Trophoblast cell (in vitro differentiated cells and primary cell): ENCODE data around the gene TBXAS1.

ENCODE experiments used
- DNase-seq, 2 donors: peaks; one replicate each; pipeline ENCODE4 v3.0.0-alpha.2; 2016
- H2AFZ ChIP-seq: 2 replicates; pipeline ENCODE4 v1.6.1; 2013; ENCODE audit warnings: low read length, moderate library complexity, mild to moderate bottlenecking; ENCODE audit not compliant: insufficient read depth, poor library complexity
- H2AK5ac ChIP-seq: 2 replicates; pipeline ENCODE4 v1.6.1; 2013; ENCODE audit warnings: mild to moderate bottlenecking, low read length
- H2BK120ac ChIP-seq: 2 replicates; pipeline ENCODE4 v1.6.1; 2013; ENCODE audit warnings: low read length, mild to moderate bottlenecking, moderate library complexity; ENCODE audit not compliant: insufficient read depth, poor library complexity
- H2BK12ac ChIP-seq: 2 replicates; pipeline ENCODE4 v1.6.1; 2013; ENCODE audit warnings: mild to moderate bottlenecking, low read length, moderate library complexity
- H2BK5ac ChIP-seq: 2 replicates; pipeline ENCODE4 v1.6.1; 2013; ENCODE audit warnings: low read length, low read depth, moderate library complexity, mild to moderate bottlenecking; ENCODE audit not compliant: poor library complexity
- H3K14ac ChIP-seq: 2 replicates; pipeline ENCODE4 v1.6.1; 2013; ENCODE audit warnings: mild to moderate bottlenecking, low read length
- H3K18ac ChIP-seq: 2 replicates; pipeline ENCODE4 v1.6.1; 2013; ENCODE audit warnings: mild to moderate bottlenecking, low read length
- H3K23ac ChIP-seq: 2 replicates; pipeline ENCODE4 v1.6.1; 2013; ENCODE audit warnings: low read length
- H3K27ac ChIP-seq: 2 replicates; pipeline ENCODE4 v1.5.1; 2013; ENCODE audit warnings: low read depth, mild to moderate bottlenecking, inconsistent platforms, low read length, moderate library complexity
- H3K27me3 ChIP-seq: 2 replicates; pipeline ENCODE4 v1.6.1; 2013; ENCODE audit warnings: inconsistent platforms, mild to moderate bottlenecking, low read length, moderate library complexity; ENCODE audit not compliant: insufficient read depth
- H3K36me3 ChIP-seq, 2 experiments: 1 replicate in 1 of 2; 2 replicates in 1 of 2; pipeline ENCODE4 v1.6.1; 2013; ENCODE audit warnings: low read length in 2 of 2, mild to moderate bottlenecking in 2 of 2, moderate library complexity in 1 of 2; ENCODE audit not compliant: insufficient read depth in 2 of 2, control insufficient read depth in 1 of 2
- H3K4ac ChIP-seq: 2 replicates; pipeline ENCODE4 v1.6.1; 2013; ENCODE audit warnings: low read depth, mild to moderate bottlenecking, low read length, moderate library complexity
- H3K4me1 ChIP-seq, 2 experiments: 1 replicate in 1 of 2; 2 replicates in 1 of 2; pipeline ENCODE4 v1.6.1; 2013; ENCODE audit warnings: low read length in 2 of 2, mild to moderate bottlenecking in 2 of 2, moderate library complexity in 1 of 2; ENCODE audit not compliant: insufficient read depth in 2 of 2, control insufficient read depth in 1 of 2
- H3K4me2 ChIP-seq: 2 replicates; pipeline ENCODE4 v1.6.1; 2013; ENCODE audit warnings: inconsistent platforms, mild to moderate bottlenecking, low read length, moderate library complexity
- H3K4me3 ChIP-seq: 2 replicates; pipeline ENCODE4 v1.5.1; 2013; ENCODE audit warnings: mild to moderate bottlenecking, low read depth, low read length, inconsistent platforms
- H3K79me1 ChIP-seq: one replicate; pipeline ENCODE4 v1.6.1; 2013; ENCODE audit warnings: low read length
- H3K79me2 ChIP-seq: 2 replicates; pipeline ENCODE4 v1.6.1; 2013; ENCODE audit warnings: low read length, mild to moderate bottlenecking; ENCODE audit not compliant: control insufficient read depth, insufficient read depth, poor library complexity
- H3K9ac ChIP-seq: 2 replicates; pipeline ENCODE4 v1.6.1; 2013; ENCODE audit warnings: mild to moderate bottlenecking, low read length
- H3K9me3 ChIP-seq: 2 replicates; pipeline ENCODE4 v1.6.1; 2013; ENCODE audit warnings: low read depth, mild to moderate bottlenecking, control low read depth, inconsistent platforms, low read length; ENCODE audit not compliant: insufficient read depth
- H4K12ac ChIP-seq: 2 replicates; pipeline ENCODE4 v1.6.1; 2013; ENCODE audit warnings: low read depth, mild to moderate bottlenecking, low read length, moderate library complexity
- H4K8ac ChIP-seq: 2 replicates; pipeline ENCODE4 v1.6.1; 2013; ENCODE audit warnings: low read depth, mild to moderate bottlenecking, low read length, moderate library complexity
- H4K91ac ChIP-seq: one replicate; pipeline ENCODE4 v1.6.1; 2013; ENCODE audit warnings: low read depth, mild to moderate bottlenecking, low read length, moderate library complexity
- WGBS: extraction: QIAGEN DNeasy Blood & Tissue Kit; methylation state at CpG from one replicate; pipeline ENCODE4 v1.1.7; 2013; ENCODE audit warnings: missing lambda C conversion rate; ENCODE audit not compliant: insufficient read length, insufficient coverage; ENCODE audit errors: extremely low coverage; 5-methylcytosine and 5-hydroxymethylcytosine counted together

Gene TBXAS1

DNA sequence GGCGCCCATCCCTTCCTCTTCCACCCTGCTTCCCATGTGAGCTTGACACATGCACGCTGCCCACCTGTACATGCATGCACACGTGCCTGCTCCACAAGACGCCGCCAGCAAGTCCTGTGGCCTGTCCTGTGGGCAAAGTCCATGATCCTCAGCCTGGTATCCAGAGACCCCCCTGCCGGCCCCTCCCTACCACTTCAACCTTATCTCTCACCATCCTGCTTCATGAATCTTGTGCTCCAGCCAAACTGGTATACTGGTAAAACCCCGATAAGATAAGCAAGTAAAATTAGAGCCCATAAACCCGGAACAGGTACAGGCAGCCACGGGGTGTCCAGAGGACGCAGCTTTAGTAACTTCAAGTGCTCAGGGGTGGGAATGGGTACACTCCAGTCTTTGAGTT lies 11.8 kb upstream of the TBXAS1 start:
- Histone ChIP-seq H3K9me3 (peaks cover 3% of the 10 kb centered on the region), H3K36me3 (no peaks in the 10 kb centered on the region), H3K27me3 (no peaks in the 10 kb centered on the region), H3K18ac (no peak overlapping the region), H3K4ac (no peak overlapping the region), H3K23ac (no peak overlapping the region), H2BK120ac (no peak overlapping the region), H4K91ac (no peak overlapping the region), H3K4me3 (no peak overlapping the region), H4K8ac (no peak overlapping the region), H3K27ac (no peak overlapping the region), H2AK5ac (no peak overlapping the region), H4K12ac (no peak overlapping the region), H3K79me1 (no peaks in the 10 kb centered on the region), H3K4me2 (no peak overlapping the region), H3K4me1 (no peaks in the 10 kb centered on the region), H2BK12ac (no peak overlapping the region), H3K9ac (no peak overlapping the region), H2BK5ac (no peak overlapping the region), H2AFZ (no peak overlapping the region), H3K14ac (no peak overlapping the region), H3K79me2 (no peaks in the 10 kb centered on the region)
- DNase-seq, result no peak
- no CpG with 5 or more reads among the region's 10 CpGs for WGBS

DNA sequence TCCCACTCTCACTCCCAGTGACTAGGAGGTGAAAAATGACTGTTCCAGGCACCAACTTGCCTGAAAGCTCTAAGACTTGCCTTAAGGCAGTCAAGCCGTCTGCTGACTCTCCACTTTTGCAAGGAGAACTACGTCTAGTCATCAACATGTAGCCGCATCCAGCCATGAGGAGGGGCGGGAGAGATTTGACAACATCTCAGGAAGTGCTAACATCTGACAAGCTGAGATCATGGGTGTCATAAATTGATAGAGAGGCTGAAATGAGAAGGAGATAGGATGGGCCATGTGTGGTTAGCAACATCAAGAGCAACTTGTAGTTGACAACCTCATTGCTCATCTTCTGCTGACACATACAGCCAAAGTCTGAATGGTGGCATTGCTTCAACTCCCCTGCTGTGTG lies 9.0 kb upstream of the TBXAS1 start:
- H3K4me3 ChIP-seq, result no peak overlapping the region
- no peaks in the 10 kb centered on the region for H3K4me1 ChIP-seq
- H2AK5ac ChIP-seq, result no peak overlapping the region
- no peak overlapping the region for H4K12ac ChIP-seq
- peaks cover 3% of the 10 kb centered on the region for H3K9me3 ChIP-seq
- no peak overlapping the region for H4K91ac ChIP-seq
- H3K4me2 ChIP-seq, result no peak overlapping the region
- no peaks in the 10 kb centered on the region for H3K79me2 ChIP-seq
- no peak overlapping the region for H3K23ac ChIP-seq
- WGBS, result no CpG with 5 or more reads among the region's 4 CpGs
- H3K14ac ChIP-seq, result no peak overlapping the region
- peak in 1 of 2 donors; percentile 3 for DNase-seq
- H3K79me1 ChIP-seq, result no peaks in the 10 kb centered on the region
- no peak overlapping the region for H3K27ac ChIP-seq
- H4K8ac ChIP-seq, result no peak overlapping the region
- no peaks in the 10 kb centered on the region for H3K27me3 ChIP-seq
- H2BK12ac ChIP-seq, result no peak overlapping the region
- no peak overlapping the region for H3K4ac ChIP-seq
- no peak overlapping the region for H3K18ac ChIP-seq
- no peak overlapping the region for H2BK5ac ChIP-seq
- no peaks in the 10 kb centered on the region for H3K36me3 ChIP-seq
- H2AFZ ChIP-seq, result no peak overlapping the region
- H2BK120ac ChIP-seq, result no peak overlapping the region
- H3K9ac ChIP-seq, result no peak overlapping the region

DNA sequence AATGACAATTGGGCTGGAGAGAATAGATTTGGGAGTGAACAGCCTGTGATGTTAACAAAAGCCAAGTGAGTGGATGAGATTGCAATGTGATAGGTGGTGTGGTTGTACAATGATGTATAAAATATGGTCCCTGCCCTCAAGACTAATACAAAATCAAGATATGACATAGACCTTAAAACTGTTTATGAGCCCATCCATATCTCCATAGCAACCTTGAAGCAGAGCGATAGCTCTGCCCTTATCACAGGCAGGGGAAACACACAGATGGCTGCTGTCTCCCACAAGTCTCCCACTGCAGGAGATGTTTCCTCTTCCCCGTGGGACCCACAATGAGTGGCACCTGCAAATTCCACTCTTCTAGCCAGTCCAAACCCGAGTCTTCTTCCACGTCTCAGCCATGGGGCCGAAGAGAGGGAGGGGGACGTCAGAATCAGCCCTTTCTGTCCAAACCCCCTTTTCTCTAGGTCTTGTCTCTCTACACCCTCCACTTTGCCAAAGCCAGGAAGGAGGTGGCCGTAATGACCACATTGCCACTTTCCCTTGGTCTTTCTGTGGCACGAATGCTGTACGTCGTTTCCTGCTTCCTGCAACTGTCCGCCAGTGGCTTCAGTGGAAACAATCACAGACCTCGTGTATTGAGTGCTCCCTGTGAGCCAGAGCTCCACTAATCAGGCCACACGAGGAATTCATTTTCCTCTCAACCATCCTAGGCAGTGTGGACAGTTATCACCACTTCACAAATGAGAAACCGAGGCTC lies 7.5 kb upstream of the TBXAS1 start:
- no peak overlapping the region for H2BK12ac ChIP-seq
- no CpG with 5 or more reads among the region's 14 CpGs for WGBS

DNA sequence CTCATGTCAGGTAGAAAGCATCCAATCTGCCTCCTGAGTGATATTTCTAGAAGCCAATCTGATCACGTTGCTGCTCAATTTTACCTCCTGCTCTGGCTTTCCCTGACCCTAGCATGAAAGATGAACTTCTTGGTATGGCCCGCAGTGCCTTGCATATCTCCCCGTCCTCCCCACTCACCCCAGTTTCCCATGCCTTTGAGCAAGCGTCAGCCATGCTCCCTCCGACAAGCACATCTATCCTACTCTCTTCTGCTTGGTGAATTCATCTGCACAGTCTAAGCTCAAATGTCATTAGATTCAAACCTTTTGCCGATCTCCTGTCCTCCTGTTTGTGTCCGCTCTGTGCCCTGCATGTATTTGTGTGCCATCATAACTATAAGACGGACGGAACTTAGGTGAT lies 6.2 kb upstream of the TBXAS1 start:
- Histone ChIP-seq H3K9me3 (no peaks in the 10 kb centered on the region), H3K79me2 (no peaks in the 10 kb centered on the region), H3K4me3 (no peak overlapping the region), H3K27ac (no peak overlapping the region), H3K4ac (no peak overlapping the region), H4K8ac (no peak overlapping the region), H3K14ac (no peak overlapping the region), H3K18ac (no peak overlapping the region), H4K12ac (no peak overlapping the region), H2BK5ac (no peak overlapping the region), H2AK5ac (no peak overlapping the region), H2AFZ (no peak overlapping the region), H2BK12ac (no peak overlapping the region), H3K4me2 (no peak overlapping the region), H3K27me3 (no peaks in the 10 kb centered on the region), H2BK120ac (no peak overlapping the region), H3K9ac (no peak overlapping the region), H3K36me3 (no peaks in the 10 kb centered on the region), H3K4me1 (no peaks in the 10 kb centered on the region), H3K79me1 (no peaks in the 10 kb centered on the region), H3K23ac (no peak overlapping the region), H4K91ac (no peak overlapping the region)
- WGBS, result no CpG with 5 or more reads among the region's 9 CpGs
- DNase-seq, result no peak

More for the DNA sequence above, 7.5 kb upstream of the TBXAS1 start:
- no peak overlapping the region for H3K14ac ChIP-seq
- H3K79me1 ChIP-seq, result no peaks in the 10 kb centered on the region
- H4K91ac ChIP-seq, result no peak overlapping the region
- H3K79me2 ChIP-seq, result no peaks in the 10 kb centered on the region
- no peak overlapping the region for H2BK120ac ChIP-seq
- H2AK5ac ChIP-seq, result no peak overlapping the region
- no peak overlapping the region for H2BK5ac ChIP-seq
- H2AFZ ChIP-seq, result no peak overlapping the region
- H3K9ac ChIP-seq, result no peak overlapping the region
- no peak overlapping the region for H4K8ac ChIP-seq
- H3K23ac ChIP-seq, result no peak overlapping the region
- H3K36me3 ChIP-seq, result no peaks in the 10 kb centered on the region
- no peak overlapping the region for H3K18ac ChIP-seq
- H3K27me3 ChIP-seq, result no peaks in the 10 kb centered on the region
- H3K4ac ChIP-seq, result no peak overlapping the region
- no peak for DNase-seq
- H3K4me1 ChIP-seq, result no peaks in the 10 kb centered on the region
- H3K4me3 ChIP-seq, result no peak overlapping the region
- H3K27ac ChIP-seq, result no peak overlapping the region
- H3K9me3 ChIP-seq, result peaks cover 3% of the 10 kb centered on the region
- no peak overlapping the region for H4K12ac ChIP-seq
- H3K4me2 ChIP-seq, result no peak overlapping the region
